HG02798 (cell line): ENCODE measurements around the gene MSH3.
"Not testable (repeated sequence)": the region's sequence is repeated elsewhere in the genome, so short reads cannot be mapped to it uniquely, and the experiment has no call there.

Experiments
- ATAC-seq: cut with Tn5 transposase; IDR thresholded peaks from one replicate; pipeline ENCODE4 v1.9.1; 2021; ENCODE audit warnings: mild to moderate bottlenecking; ENCODE audit not compliant: unreplicated experiment, poor library complexity

MSH3 gene

DNA sequence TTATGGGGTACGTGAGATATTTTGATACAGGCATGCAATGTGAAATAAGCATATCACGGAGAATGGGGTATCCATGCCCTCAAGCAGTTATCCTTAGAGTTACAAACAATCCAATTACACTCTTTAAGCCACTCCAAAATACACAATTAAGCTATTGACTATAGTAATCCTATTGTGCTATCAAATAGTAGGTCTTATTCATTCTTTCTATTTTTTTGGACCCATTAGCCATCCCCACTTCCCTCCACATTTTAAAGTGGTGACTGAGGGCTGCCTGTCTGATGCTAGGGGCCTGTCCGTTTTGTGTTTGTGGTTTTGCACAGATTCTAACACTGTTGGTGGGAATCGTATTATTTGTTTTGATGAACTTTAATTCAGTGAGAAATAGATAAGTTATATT is 130.0 kb downstream of the MSH3 start:
- no peak for ATAC-seq

DNA sequence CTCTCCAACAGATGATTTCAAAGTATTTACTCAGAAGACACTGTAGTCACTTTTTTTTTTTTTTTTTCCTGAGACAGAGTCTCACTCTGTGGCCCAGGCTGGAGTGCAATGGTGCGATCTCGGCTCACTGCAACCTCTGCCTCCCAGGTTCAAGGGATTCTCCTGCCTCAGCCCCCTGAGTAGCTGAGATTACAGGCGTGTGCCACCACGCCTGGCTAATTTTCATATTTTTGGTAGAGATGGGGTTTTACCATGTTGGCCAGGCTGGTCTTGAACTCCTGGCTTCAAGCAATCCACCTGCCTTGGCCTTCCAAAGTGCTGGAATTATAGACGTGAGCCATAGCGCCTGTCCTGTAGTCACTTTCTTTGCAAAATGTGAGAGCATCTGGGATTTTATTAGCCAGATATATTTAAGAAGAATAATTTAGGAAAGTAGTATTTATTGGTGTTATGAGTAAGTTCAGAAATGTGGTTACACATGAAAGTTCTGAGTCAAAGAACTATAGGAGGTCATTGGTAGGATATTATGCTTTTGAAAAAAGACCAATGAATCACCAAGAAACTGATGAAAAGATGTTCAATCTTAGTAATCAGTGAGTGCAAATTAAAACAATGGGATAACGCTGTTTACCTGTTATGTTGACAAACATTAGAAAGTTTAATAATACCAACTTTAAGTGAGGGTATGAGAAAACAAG is 135.0 kb downstream of the MSH3 start:
- not testable (repeated sequence) for ATAC-seq

DNA sequence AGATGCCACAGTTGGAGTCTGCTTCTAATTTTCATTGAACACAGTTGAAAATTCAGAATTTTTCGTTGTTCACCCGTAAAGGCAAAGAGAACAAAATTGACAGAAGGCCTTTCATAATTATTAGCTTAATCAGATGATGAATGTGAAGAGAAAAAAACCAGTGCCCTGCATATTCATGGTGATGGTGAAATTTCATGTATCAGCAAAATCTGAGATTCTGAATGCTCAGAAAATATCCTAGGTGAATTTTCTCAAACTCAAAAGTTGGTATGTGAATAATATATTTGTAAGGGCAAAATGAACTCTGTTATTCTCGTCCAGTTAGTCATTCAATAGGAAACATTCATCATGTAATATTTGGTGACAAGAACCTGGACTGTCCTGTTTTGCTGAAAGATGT is 136.2 kb downstream of the MSH3 start:
- no peak for ATAC-seq

DNA sequence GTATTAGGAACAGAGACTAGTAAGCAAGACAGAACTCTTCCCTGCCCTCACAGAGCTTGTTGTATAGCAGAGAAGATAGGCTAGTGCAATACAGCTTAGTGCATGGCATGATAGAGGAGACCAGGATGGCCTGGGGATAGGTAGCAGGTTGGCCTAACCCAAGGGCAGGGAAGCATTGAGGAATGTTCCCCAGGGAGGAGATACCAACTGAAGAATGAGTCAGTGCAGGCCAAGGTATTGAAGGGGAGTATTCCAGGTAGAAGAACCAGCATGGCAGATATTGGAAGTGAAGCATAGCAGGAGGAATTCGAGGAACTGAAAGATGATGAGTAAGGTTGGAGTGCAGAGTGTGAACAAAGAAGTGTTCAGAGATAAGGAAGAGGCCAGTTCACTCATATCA is 138.9 kb downstream of the MSH3 start:
- ATAC-seq: no peak

DNA sequence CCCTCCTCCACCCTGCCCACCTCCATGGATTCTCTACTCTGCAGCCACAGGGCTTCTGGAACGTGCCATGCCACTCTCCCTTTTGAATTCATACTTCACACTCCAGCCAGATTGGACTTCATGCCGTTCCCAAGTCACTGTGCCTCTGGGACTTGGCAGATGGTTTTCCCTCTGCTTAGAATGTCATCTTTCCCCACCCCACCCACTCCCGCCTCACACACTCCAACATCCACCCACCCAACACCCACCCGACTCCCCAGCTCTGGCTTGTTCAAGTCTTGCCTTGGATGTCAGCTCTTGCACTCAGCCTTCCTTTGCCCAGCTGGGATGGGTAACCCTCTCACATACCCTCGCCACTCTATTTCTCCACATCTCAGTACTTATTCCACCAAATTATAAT is 142.4 kb downstream of the MSH3 start:
- no peak for ATAC-seq

DNA sequence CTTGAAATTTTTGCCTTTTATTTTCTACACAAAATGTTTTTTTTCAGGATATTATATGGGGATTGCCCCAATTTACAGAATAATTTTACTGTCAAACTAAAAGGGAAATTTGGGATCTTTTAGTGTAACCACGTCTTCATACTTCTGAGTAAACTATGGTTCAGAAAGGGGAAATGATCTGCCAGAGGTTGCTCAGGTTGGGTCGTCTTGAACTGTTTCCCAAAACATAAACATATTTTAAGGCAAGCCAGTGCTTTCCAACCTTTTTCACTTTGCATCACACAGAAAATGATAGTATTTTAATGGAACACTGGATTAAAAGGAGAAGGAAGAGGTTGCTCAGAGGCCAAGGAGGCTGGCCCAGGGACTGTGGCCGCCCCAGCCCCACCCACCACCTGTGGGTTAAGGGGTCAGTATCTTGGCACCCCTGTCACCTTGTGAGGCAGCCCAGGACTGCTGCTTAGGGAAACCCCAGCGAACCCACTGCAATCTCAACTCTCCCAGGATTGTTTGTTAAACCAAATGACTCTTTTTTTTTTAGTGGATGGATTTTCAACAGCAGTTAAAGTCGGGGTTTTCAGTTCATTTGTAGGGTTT is 143.1 kb downstream of the MSH3 start:
- ATAC-seq: no peak

DNA sequence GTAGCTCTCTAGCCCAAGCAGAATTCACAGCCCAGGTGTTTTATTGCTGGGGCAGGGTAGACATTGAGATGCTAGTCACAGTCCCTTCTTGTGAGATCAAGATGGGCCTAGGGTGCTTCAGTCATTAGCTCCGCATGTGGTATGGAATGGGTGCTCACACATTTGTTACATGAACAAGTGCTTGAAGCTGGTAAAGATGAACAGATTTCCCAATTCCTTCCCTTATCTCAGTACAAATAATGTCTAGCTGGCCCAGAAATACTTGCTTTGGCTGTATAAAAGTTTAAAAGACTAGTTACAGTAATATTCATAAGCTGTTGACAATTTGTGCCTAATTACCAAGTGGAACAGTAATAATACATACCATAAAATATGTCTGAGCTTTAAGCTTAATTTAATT is 143.7 kb downstream of the MSH3 start:
- ATAC-seq: no peak

DNA sequence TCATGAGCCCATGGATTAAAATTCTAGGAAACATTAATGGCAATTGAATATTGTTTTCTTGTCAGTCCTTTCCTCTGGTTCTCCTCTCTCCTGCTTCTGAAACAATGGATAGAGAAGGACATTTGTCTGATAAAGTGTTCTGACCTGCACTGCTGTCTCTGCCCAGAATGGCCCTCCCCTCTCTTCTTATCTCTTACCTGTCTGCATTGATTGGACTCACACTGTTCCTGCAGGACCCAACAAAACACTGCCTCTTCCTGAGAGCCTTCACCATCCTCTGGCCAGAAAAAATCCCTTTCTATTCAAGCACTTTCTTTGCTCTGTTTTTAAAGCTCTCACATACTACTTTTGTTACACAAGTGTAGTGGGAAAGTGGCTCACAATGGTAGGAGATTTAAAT is 144.2 kb downstream of the MSH3 start:
- no peak for ATAC-seq

DNA sequence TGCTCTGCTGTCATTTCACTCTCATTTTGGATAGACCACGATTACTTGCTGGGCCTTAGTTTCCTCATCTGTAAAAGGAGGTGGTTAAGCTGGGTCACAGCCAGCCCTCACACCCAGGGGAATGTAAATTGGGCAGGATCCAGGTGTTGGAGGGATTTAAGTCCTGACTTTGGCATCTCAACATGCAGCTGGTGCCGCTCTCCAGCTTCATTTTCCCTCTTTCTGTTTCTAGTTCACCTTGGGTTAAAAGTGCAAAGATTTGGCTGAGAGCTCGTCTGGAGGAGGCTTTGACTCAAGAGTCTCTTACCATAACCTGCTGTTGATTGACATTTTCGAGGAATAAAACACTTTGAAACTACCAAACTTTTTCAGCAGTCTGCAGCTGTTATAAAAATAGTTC is 144.6 kb downstream of the MSH3 start:
- ATAC-seq: no peak

DNA sequence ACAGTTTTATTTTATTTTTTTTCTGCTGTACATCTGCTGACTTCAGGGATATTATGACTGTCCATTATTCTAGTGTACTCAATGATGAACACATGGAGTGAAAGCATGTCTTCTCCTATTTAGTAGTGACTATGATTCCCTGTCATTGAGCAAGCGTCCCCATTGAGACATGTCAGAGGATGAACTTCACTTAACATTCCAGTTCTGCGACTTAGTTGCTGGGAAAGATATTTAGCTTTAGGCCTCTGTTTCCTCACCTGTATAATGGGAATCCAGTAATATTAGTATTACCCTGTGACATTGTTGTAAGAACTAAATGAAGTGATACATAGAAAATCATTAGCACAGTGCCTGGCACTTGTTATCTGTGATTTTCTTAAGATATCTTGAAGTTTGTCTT is 145.1 kb downstream of the MSH3 start:
- ATAC-seq: no peak

DNA sequence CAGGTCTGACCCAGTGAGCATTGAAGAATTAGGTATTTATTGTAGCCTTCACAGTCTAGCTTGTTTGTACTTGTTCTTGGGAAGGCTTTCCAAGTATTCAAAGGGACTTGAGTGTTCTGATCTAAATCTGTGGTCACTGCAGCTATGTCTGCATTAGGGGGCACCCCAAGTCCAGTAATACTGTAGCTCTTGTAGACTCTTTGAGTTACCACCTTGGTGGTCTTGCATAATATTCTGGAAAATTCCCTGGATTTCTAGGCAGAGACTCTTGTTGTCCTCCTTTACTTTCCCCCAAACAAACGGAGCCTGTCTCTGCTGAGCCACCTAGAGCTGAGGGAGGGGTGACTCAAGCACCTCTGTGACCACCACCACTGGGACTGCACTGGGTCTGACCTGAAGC is 149.9 kb downstream of the MSH3 start:
- ATAC-seq: no peak

DNA sequence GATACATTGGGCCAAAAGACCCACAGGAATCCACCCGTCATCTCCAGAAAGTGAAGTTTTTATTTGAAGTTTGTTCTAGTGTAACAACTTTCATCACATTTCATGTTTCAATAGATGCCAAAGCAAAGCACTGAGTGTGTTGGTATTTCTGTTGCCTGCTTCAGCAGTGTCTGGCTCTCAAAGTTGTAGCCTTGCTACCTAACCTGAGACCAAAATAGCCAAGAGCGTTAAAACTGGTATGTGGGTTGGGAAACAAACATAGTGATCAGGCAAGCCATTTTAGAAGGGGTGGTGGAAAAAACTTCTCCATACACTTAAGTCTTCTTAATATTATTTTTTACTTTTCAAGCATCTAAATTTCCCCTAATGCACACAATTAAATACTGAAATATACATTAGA is 150.6 kb downstream of the MSH3 start:
- no peak for ATAC-seq

DNA sequence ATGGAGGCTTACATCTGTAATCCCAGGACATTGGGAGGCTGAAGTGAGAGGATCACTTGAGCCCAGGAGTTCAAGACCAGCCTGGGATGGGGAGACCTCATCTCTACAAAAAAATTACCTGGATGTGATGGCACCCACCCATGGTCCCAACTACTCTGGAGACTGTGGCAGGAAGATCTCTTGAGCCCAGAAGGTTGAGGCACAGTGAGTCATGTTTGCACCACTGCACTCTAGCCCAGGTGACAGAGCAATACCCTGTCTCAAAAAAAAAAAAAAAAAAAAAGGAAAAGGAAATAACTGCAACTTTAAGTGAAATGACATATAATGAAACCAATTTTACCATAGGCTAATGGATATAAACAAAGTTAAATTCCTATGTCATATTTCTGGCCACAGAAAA is 152.5 kb downstream of the MSH3 start:
- no peak for ATAC-seq

DNA sequence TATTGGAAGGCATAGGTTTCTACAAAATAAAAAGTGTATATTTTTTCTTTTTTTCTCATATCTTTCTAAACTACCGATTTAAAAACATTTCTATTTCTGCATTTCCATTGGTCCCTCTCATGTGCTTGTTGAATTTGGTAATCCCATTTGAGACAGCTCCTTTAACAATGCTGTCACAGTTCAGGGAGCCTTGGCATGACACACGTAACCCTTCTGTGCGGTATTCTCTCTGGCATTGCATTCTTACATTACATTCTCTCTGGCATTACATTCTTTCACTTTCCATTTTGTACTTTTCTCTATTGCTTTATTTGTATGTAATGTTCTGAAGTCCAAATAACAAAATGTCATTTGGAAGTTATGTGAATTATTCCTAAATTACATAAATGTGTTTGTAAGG is 155.0 kb downstream of the MSH3 start:
- ATAC-seq: no peak

DNA sequence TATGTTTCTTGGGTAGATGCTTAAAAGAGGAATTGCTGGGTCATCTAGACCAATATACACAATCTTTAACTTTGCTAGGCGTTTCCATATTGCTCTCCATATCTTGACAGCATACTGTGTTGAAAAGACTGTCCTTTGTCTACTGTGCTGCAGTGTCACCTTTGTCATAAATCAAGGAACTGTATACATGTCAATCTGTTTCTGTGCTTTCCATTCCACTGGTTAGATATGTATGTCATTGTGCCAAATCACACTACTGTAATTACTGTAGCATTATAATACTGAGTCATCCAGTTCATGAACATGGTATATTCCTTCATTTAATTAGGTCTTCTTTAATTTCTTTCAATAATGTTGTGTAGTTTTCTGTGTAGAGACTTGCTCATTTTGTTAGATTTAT is 156.0 kb downstream of the MSH3 start:
- no peak for ATAC-seq

DNA sequence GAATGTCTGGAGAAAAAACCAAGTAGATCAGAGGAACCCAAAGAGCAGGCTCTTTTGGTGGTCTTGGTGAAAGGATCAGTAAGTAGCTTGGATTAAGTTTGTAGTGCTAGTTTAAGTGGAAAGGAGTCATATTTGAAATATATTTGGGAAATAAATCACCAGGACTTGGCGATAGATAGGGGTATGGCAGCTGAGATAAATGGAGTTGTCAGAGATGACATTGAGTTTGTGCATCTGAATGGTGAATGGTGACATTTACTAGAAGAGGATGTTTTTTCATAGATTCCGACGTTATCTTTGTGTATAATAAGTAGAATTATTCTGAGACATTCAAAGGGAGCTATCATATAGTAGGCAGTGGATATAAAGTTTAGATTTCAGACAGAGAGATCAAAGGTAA is 162.1 kb downstream of the MSH3 start:
- ATAC-seq: no peak

DNA sequence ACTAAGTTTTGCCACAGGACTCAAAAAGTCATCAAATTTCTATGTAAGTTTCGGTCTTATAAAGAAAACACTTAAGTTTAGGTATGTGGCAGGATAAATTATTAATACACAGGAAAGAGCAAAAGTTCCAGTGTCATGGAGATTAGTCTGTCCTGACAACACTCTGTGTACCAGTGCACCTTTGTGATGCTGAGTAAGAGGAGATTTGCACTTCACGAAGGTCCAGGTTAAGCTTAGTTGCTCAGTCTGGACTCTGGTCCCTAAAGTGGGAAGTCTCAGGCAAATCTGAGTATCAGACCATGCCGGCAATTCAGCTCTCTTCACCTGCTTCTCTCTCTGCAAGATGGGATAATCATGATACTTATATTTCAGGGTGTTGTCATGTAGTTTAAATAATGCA is 166.2 kb downstream of the MSH3 start:
- ATAC-seq: no peak

DNA sequence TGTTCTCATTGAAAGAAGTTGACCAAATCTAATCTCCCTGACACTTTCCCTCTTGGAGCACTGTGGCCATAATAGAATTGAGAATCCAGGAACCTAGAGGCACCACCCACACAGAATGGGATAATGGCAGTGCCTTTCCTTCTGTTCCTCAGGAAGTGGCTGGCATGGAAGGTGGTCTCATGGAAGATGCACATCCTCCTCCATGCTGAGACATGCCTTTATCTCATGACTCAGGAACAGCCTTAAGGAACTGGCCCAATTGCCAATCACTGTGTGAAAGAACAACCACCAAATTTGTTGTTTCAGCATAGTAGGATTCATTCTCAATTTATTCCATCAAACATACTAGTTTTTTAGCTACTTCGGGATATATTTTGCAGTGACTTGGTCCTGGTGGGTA is 168.2 kb downstream of the MSH3 start:
- no peak for ATAC-seq

DNA sequence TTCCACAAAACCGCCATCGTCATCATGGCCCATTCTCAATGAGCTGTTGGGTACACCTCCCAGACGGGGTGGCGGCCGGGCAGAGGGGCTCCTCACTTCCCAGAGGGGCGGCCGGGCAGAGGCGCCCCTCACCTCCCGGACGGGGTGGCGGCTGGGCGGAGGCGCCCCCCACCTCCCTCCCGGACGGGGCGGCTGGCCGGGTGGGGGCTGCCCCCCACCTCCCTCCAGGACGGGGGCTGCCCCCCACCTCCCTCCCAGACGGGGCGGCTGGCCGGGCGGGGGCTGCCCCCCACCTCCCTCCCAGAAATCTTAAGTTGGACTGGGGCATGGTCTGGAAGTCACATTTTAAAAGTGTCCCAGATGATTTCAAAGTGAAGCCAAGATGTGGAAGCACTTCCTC is 169.7 kb downstream of the MSH3 start:
- not testable (repeated sequence) for ATAC-seq

DNA sequence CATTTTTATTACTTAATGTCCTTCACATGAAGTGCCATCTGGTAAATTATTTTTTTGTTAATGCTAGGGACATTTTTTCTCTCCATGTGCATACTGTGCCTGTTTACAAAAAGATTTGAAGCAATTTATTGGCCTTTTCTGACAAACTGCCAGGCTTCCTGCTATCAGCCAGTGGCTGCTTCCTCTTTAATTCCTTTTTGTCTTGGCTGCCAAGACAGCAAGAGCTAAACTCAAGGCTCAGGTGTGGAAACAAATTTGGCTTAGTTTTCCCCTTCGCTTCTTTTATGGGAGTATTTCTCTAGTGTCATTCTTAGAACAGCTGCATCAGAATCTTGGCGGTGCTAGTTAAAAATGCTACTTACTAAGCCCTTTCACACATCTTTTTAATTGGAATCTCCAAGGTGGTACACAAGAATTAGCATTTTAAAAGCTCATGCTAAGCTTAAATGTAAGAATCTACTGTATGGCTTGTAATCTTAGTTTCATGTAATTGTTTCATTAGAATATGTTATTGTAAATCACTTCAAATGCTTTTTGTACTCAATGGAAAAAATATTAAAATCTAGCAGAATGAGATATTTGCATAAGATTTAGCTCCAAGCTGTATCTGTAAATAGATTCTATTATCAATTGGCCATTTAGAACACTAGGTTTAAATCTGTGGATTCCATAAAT is 171.5 kb downstream of the MSH3 start:
- no peak for ATAC-seq

DNA sequence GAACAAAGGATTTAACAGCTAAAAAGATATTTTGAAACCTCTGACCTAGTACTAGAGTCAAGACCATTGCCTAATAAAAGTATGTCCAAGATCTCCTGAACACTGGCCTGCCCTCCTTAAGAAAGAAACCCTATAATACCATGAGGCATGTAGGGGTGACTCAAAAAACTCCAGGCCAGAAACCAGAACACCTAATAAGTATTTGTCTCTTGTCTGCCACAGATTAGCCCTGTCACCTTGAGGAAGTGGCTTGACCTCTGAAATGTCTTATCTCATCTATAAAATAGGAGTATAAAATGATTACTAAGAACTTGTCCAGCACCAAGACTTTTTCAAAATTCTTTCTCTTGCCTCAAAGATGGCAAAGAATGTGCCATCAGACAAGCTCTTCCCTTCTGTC is 180.3 kb downstream of the MSH3 start:
- ATAC-seq: no peak

DNA sequence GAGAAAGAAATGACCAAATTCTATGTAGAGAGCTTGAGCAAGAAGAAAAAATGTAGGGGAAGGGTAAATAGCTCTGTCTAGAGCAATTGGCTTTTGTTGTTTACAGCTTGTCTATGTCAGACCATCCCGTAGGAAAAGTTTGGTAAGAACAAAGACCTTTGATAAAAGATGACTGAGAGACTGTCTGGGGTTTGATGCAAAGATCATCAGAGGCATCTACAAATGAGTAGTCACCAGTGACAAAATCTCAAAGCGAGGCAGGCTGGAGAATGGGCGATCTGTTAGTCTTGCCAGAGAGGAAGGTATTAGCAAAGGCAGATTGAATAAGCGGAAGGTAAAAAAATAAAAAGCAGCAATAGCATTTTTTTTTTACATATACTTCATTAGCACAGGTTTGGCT is 180.7 kb downstream of the MSH3 start:
- ATAC-seq: no peak
